Natural killer cell (primary cell): ENCODE data around the gene GEN1. TPM values are rescaled to one million over a fixed set of nuclear protein-coding genes. Genes with fewer than 3 reads are reported as not detected.

ENCODE experiments used
- ATAC-seq, 3 donors: fragments of 150-1000 bp in 2 of 3; fragments of 200-7000 bp in 1 of 3; cut with Tn5 transposase; 1 replicate in 1 of 3; 2 replicates in 2 of 3; pipeline ENCODE4 v1.10.0; 2021; ENCODE audit warnings: mild to moderate bottlenecking in 2 of 3, moderate library complexity in 2 of 3
- DNase-seq, 2 donors: peaks; one replicate each; pipeline versions ENCODE4 v3.0.0 to v3.0.0-alpha.2; 2013 to 2021; ENCODE audit warnings: mixed read lengths in 1 of 2
- H3K27ac ChIP-seq: one replicate; pipeline ENCODE4 v1.5.1; 2013; ENCODE audit warnings: mild to moderate bottlenecking, low read length
- H3K27me3 ChIP-seq: one replicate; pipeline ENCODE4 v1.6.1; 2013; ENCODE audit warnings: low read length; ENCODE audit not compliant: control insufficient read depth, insufficient read depth
- H3K36me3 ChIP-seq: one replicate; pipeline ENCODE4 v1.6.1; 2013; ENCODE audit warnings: low read length; ENCODE audit not compliant: control insufficient read depth, insufficient read depth
- H3K4me1 ChIP-seq: one replicate; pipeline ENCODE4 v1.6.1; 2013; ENCODE audit warnings: low read length; ENCODE audit not compliant: control insufficient read depth, insufficient read depth
- H3K4me3 ChIP-seq: one replicate; pipeline ENCODE4 v1.5.1; 2013; ENCODE audit warnings: low read length
- H3K9me3 ChIP-seq: one replicate; pipeline ENCODE4 v1.6.1; 2013; ENCODE audit warnings: low read length; ENCODE audit not compliant: control insufficient read depth, insufficient read depth
- H3K27ac Mint-ChIP-seq, 2 donors: one replicate each; pipeline ENCODE4 v1.8.0; 2022; ENCODE audit warnings: mild to moderate bottlenecking in 2 of 2, mixed read lengths in 2 of 2, moderate library complexity in 1 of 2
- H3K27me3 Mint-ChIP-seq, 2 donors: one replicate each; pipeline ENCODE4 v1.8.0; 2022; ENCODE audit warnings: low read depth in 2 of 2, mixed read lengths in 2 of 2
- H3K36me3 Mint-ChIP-seq: one replicate; pipeline ENCODE4 v1.8.0; 2022; ENCODE audit warnings: mixed read lengths
- H3K4me1 Mint-ChIP-seq, 2 donors: one replicate each; pipeline ENCODE4 v1.8.0; 2022; ENCODE audit warnings: mixed read lengths in 2 of 2
- H3K4me3 Mint-ChIP-seq: one replicate; pipeline ENCODE4 v1.8.0; 2022; ENCODE audit warnings: mild to moderate bottlenecking, moderate library complexity, mixed read lengths
- H3K9me3 Mint-ChIP-seq, 2 donors: one replicate each; pipeline ENCODE4 v1.8.0; 2022; ENCODE audit warnings: mixed read lengths in 2 of 2
- WGBS: methylation state at CpG from one replicate; pipeline ENCODE4 v1.1.7; 2013; ENCODE audit warnings: missing lambda C conversion rate; ENCODE audit not compliant: insufficient coverage; 5-methylcytosine and 5-hydroxymethylcytosine counted together
- intact Hi-C: fragments of 100-400 bp; cut with micrococcal nuclease; formaldehyde crosslinking; loops from one replicate; pipeline ENCODE4 v1.14.2; 2022
- total RNA-seq, 4 donors: library from RNA; stranded (reverse); fragments of 120-200 nt in 1 of 4; gene quantifications; one replicate each; pipeline versions ENCODE4 v1.2.3 to v1.2.4, GENCODE V29; 2013 to 2022
- TF ChIP-seq, protein P1 (sequence below): fragments of 200-600 bp; IDR thresholded peaks from one replicate; pipeline ENCODE4 v1.8.0; 2022; ENCODE audit warnings: antibody characterized with exemption

The GEN1 gene
- total RNA-seq, 3 donors from 2014 or later (not counting 1 experiment from before 2014, with no cell fraction given) = 11.1 to 19.0 (median 17.3) TPM

DNA sequence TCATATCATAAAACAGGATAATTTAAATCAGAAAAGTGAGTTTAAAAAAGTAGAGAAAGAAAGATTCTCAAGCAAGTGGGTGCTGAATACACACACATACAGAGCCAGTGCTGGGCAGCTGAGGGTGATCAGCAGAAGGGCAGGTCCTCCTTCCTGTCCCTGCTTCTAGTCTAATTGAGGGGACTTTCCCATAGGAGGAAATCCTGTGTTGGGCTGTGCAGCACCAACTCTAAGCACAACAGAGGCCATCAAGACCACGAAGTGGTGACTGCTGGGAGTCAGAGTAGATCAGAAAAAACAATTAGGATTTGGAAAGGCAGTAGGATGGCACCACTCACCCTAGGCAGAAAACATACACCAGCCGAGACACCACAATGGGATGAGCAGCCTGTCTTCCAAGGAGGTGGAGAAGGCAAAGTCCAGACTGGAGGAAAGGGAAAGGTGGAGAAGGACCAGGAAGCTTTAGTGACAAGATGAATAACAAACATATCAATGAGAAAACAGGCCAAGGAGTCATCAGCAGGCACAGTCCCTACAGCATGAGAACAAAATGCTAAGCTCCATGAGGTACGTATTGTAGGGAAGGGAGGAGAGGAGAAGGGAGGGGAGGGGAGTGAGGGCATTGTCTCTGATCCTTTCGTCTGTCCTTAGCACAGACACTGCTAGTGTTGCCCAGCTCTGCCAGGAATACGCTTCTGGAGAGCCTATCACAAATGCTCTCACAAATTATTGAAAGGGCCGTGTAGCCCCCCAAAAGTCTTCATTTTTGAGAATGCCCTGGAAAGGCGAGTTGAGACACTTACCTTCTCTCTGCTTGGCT lies 45.6 kb downstream of the GEN1 start:
- H3K9me3 Mint-ChIP-seq = no peaks in the 10 kb centered on the region
- no peaks in the 10 kb centered on the region for H3K36me3 Mint-ChIP-seq
- H3K27ac Mint-ChIP-seq = no peak overlapping the region
- no peaks in the 10 kb centered on the region for H3K4me1 ChIP-seq
- ATAC-seq (no peak), DNase-seq (no peak)
- intact Hi-C loops = no loop called here
- no peak overlapping the region for H3K4me3 ChIP-seq
- H3K36me3 ChIP-seq = no peaks in the 10 kb centered on the region
- no peaks in the 10 kb centered on the region for H3K9me3 ChIP-seq
- H3K27me3 Mint-ChIP-seq = peaks cover 16 to 20% of the 10 kb centered on the region in 2 donors
- no peaks in the 10 kb centered on the region for H3K27me3 ChIP-seq
- no peaks in the 10 kb centered on the region for H3K4me1 Mint-ChIP-seq
- 76% methylated on average over 5 of the region's 7 CpGs for WGBS
- no peak overlapping the region for H3K4me3 Mint-ChIP-seq
- TF ChIP-seq, protein P1, sequence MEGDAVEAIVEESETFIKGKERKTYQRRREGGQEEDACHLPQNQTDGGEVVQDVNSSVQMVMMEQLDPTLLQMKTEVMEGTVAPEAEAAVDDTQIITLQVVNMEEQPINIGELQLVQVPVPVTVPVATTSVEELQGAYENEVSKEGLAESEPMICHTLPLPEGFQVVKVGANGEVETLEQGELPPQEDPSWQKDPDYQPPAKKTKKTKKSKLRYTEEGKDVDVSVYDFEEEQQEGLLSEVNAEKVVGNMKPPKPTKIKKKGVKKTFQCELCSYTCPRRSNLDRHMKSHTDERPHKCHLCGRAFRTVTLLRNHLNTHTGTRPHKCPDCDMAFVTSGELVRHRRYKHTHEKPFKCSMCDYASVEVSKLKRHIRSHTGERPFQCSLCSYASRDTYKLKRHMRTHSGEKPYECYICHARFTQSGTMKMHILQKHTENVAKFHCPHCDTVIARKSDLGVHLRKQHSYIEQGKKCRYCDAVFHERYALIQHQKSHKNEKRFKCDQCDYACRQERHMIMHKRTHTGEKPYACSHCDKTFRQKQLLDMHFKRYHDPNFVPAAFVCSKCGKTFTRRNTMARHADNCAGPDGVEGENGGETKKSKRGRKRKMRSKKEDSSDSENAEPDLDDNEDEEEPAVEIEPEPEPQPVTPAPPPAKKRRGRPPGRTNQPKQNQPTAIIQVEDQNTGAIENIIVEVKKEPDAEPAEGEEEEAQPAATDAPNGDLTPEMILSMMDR = no peak
- no peak overlapping the region for H3K27ac ChIP-seq

DNA sequence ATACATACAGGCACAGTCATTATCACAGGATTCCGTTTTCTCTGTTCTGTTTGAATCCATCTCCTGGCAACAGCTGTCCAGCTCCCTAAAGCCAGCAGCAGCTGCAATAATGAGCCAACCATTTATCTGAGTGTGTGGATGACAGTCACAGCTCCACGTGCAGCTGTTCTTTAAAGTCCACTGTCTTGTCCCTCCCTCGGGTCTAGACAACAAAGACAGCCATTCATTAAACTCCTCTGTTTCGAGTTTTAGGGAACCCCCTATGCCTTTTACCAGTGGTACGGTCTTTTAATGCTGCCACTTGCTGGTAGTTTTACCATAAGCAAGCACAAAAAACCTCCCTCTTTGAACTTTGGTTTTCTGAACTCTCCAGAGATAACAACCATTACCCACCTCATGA lies 46.3 kb downstream of the GEN1 start:
- H3K27ac ChIP-seq = no peak overlapping the region
- H3K4me1 Mint-ChIP-seq = no peaks in the 10 kb centered on the region
- H3K9me3 Mint-ChIP-seq = no peaks in the 10 kb centered on the region
- no peak overlapping the region for H3K4me3 ChIP-seq
- ATAC-seq (no peak), DNase-seq (no peak)
- no peaks in the 10 kb centered on the region for H3K9me3 ChIP-seq
- intact Hi-C loops = no loop called here
- TF ChIP-seq, protein P1 = no peak
- H3K27ac Mint-ChIP-seq = no peak overlapping the region
- H3K36me3 Mint-ChIP-seq = no peaks in the 10 kb centered on the region
- no peaks in the 10 kb centered on the region for H3K4me1 ChIP-seq
- no peaks in the 10 kb centered on the region for H3K27me3 ChIP-seq
- H3K36me3 ChIP-seq = no peaks in the 10 kb centered on the region
- H3K4me3 Mint-ChIP-seq = no peak overlapping the region
- peaks cover 10 to 20% of the 10 kb centered on the region in 2 donors for H3K27me3 Mint-ChIP-seq
- 89% methylated on average over 5 of the region's 5 CpGs for WGBS

DNA sequence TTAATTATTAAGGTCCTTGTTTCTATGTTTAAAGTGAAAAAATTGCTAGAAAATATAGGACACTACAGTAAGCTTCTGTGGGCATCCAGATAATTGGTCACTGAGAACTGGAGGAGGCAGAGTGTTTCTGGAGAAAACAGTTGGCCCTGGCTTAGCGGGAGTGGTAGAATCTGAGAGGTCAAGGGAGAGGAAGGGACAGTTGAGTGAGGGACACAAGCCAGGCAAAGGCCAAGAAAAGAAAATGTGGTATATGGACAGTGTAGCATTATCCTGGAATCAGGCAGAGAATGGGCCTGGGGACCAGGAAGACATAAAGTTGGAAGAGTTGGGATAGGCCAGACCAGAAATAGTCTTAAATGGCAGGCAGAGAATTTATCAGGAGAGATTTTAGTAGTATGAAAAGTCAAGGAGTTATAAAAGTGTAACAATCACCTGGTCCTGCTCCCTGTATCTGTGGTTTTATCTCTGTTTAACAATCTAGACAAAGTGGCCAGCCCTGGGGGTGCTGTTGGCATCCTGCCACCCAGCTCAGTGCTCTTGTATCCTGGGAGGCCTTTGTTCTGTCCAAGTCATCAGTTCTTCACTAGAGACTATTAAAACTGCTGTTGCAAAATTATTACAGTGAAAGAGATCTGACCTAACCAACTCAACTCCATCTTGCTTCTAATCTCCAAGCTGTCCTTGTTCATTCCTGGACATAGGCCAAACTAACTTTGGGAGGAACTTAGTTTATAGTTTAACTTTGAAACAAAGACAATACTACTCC lies 46.9 kb downstream of the GEN1 start:
- TF ChIP-seq, protein P1 = no peak
- no peak for ATAC-seq
- Histone ChIP-seq H3K27ac (no peak overlapping the region), H3K27me3 (no peaks in the 10 kb centered on the region), H3K9me3 (no peaks in the 10 kb centered on the region), H3K4me3 (no peak overlapping the region), H3K4me1 (peaks cover 3% of the 10 kb centered on the region), H3K36me3 (no peaks in the 10 kb centered on the region)
- no peak overlapping the region for H3K4me3 Mint-ChIP-seq
- H3K27me3 Mint-ChIP-seq = peaks cover 6 to 20% of the 10 kb centered on the region in 2 donors
- H3K36me3 Mint-ChIP-seq = no peaks in the 10 kb centered on the region
- H3K4me1 Mint-ChIP-seq = no peaks in the 10 kb centered on the region
- intact Hi-C loops = no loop called here
- no peak for DNase-seq
- H3K9me3 Mint-ChIP-seq = no peaks in the 10 kb centered on the region
- H3K27ac Mint-ChIP-seq = no peak overlapping the region
- WGBS = 96% methylated on average over 1 of the region's 1 CpG
